K562 (cell line): ENCODE results near the gene PLXDC2. TPM values are rescaled to one million over a fixed set of nuclear protein-coding genes. Genes with fewer than 3 reads are reported as not detected.

Experiments
- ATAC-seq: fragments of 200-7000 bp; cut with Tn5 transposase; 3 replicates; pipeline ENCODE4 v1.9.1; 2020; ENCODE audit warnings: moderate library complexity
- BruUV-seq: library from RNA; stranded (reverse); fragments of 400-500 nt; replicated peaks from 2 replicates; lab custom pipeline; 2021; lab: Mats Ljungman, UMichigan
- CTCF ChIA-PET: fragments of 300-600 bp; formaldehyde crosslinking; extraction: SDS; loops from one replicate; lab custom pipeline; 2021; ENCODE audit warnings: low intra/inter-chr PET ratio; lab: Yijun Ruan, JAX
- POLR2A ChIA-PET: fragments of 300-600, 350-650 bp; sonication (Branson Sonifier 250); formaldehyde crosslinking; extraction: SDS; loops from one replicate; lab custom pipeline; 2021; ENCODE audit warnings: antibody characterized with exemption, inconsistent platforms; lab: Yijun Ruan, JAX
- DNase-seq, 4 experiments: peaks; one replicate each; pipeline versions ENCODE4 v3.0.0 to v3.0.0-alpha.2; 2011 to 2018; ENCODE audit warnings: low spot score in 3 of 4, mixed read lengths in 3 of 4; ENCODE audit errors: extremely low read depth in 1 of 4
- FAIRE-seq: peaks from 2 replicates; lab custom pipeline; 2011; peaks lifted over from hg19 to GRCh38; lab: Jason Lieb, UNC
- H2AFZ ChIP-seq: 2 replicates; pipeline ENCODE4 v1.6.0; 2011; ENCODE audit warnings: low read depth, low read length, control low read depth, inconsistent platforms
- H3K27ac ChIP-seq: fragments of 200-600 bp; 3 replicates; pipeline ENCODE4 v1.8.0; 2011; ENCODE audit warnings: low read depth, mild to moderate bottlenecking, control low read depth, inconsistent platforms, low read length, moderate library complexity, mixed read lengths; ENCODE audit errors: extremely low read depth
- H3K27me3 ChIP-seq, 2 experiments: fragments of 300-600 bp in 1 of 2; 2 replicates in 1 of 2; 3 replicates in 1 of 2; pipeline versions ENCODE4 v1.6.0 to v1.8.0; 2011; ENCODE audit warnings: inconsistent platforms in 2 of 2, low read length in 2 of 2, mild to moderate bottlenecking in 1 of 2, mixed read lengths in 1 of 2, moderate library complexity in 1 of 2; ENCODE audit not compliant: control insufficient read depth in 2 of 2, insufficient read depth in 2 of 2
- H3K36me3 ChIP-seq: fragments of 300-600 bp; 3 replicates; pipeline ENCODE4 v1.8.0; 2011; ENCODE audit warnings: mild to moderate bottlenecking, low read length, inconsistent platforms; ENCODE audit not compliant: control insufficient read depth, insufficient read depth
- H3K4me1 ChIP-seq, 2 experiments: fragments of 200-600 bp in 1 of 2; replicated peaks in 1 of 2; 2 replicates in 1 of 2; 3 replicates in 1 of 2; pipeline versions ENCODE4 v1.5.1 to v1.8.0; 2011; ENCODE audit warnings: inconsistent platforms in 2 of 2, low read length in 2 of 2, mild to moderate bottlenecking in 1 of 2, mixed read lengths in 1 of 2, moderate library complexity in 1 of 2; ENCODE audit not compliant: control insufficient read depth in 2 of 2, insufficient read depth in 2 of 2
- H3K4me2 ChIP-seq: 2 replicates; pipeline ENCODE4 v1.6.1; 2011; ENCODE audit warnings: low read length, control low read depth, inconsistent platforms, mixed read lengths; ENCODE audit not compliant: insufficient read depth
- H3K4me3 ChIP-seq: fragments of 200-600 bp; sonication (generic), shearing (Covaris generic); 2 replicates; pipeline ENCODE4 v1.5.1; 2016; ENCODE audit warnings: control low read depth, inconsistent platforms
- H3K79me2 ChIP-seq: fragments of 200-600 bp; 3 replicates; pipeline ENCODE4 v1.8.0; 2011; ENCODE audit warnings: low read length, inconsistent platforms; ENCODE audit not compliant: control insufficient read depth, insufficient read depth
- H3K9ac ChIP-seq, 2 experiments: 2 replicates each; pipeline versions ENCODE4 v1.6.0 to v1.6.1; 2011; ENCODE audit warnings: low read depth in 2 of 2, low read length in 2 of 2, control low read depth in 1 of 2, inconsistent platforms in 1 of 2, mild to moderate bottlenecking in 1 of 2, mixed read lengths in 1 of 2; ENCODE audit not compliant: insufficient read depth in 1 of 2
- H3K9me1 ChIP-seq: one replicate; pipeline ENCODE4 v1.6.0; 2011; ENCODE audit warnings: inconsistent platforms, mild to moderate bottlenecking, low read length, moderate library complexity; ENCODE audit not compliant: control insufficient read depth, insufficient read depth
- H3K9me3 ChIP-seq: replicated peaks from 2 replicates; pipeline ENCODE4 v1.5.1; 2011; ENCODE audit warnings: low read depth, low read length, inconsistent platforms; ENCODE audit not compliant: control insufficient read depth, insufficient read depth
- H4K20me1 ChIP-seq: replicated peaks from 2 replicates; pipeline ENCODE4 v1.6.1; 2011; ENCODE audit warnings: low read length, inconsistent platforms, mixed read lengths; ENCODE audit not compliant: control insufficient read depth, insufficient read depth
- ARHGAP35 ChIP-seq: fragments of 450-650 bp; IDR thresholded peaks from 2 replicates; pipeline ENCODE4 v1.6.1; 2018; ENCODE audit not compliant: partially characterized antibody
- GATAD2A ChIP-seq: fragments of 450-650 bp; IDR thresholded peaks from 2 replicates; pipeline ENCODE4 v1.6.1; 2017
- HMG20A ChIP-seq: fragments of 450-650 bp; formaldehyde crosslinking; conservative IDR thresholded peaks from 2 replicates; pipeline ENCODE4 v1.4.0; 2020; ENCODE audit warnings: mild to moderate bottlenecking, mixed read lengths
- KAT7 ChIP-seq: sonication (generic); formaldehyde crosslinking; IDR thresholded peaks from 2 replicates; pipeline ENCODE4 v1.8.0; 2022; ENCODE audit warnings: missing genetic modification reagents, mild to moderate bottlenecking, borderline replicate concordance
- LEF1 ChIP-seq: fragments of 450-650 bp; IDR thresholded peaks from 2 replicates; pipeline ENCODE4 v1.6.1; 2016; ENCODE audit warnings: mild to moderate bottlenecking
- MCM3 ChIP-seq: fragments of 450-650 bp; IDR thresholded peaks from 2 replicates; pipeline ENCODE4 v1.6.1; 2016
- MECOM ChIP-seq: fragments of 250-450 bp; sonication (Bioruptor Pico); IDR thresholded peaks from 2 replicates; pipeline ENCODE4 v1.8.0; 2022; ENCODE audit warnings: inconsistent platforms
- MTA2 ChIP-seq: fragments of 450-650 bp; IDR thresholded peaks from 2 replicates; pipeline ENCODE4 v1.6.1; 2016; ENCODE audit warnings: low read depth
- NFIC ChIP-seq: fragments of 450-650 bp; IDR thresholded peaks from 2 replicates; pipeline ENCODE4 v1.6.1; 2017; ENCODE audit warnings: mild to moderate bottlenecking, inconsistent platforms
- NFRKB ChIP-seq: fragments of 450-650 bp; IDR thresholded peaks from 2 replicates; pipeline ENCODE4 v1.6.1; 2016; ENCODE audit warnings: low read depth
- ZBTB1 ChIP-seq: sonication (generic); formaldehyde crosslinking; IDR thresholded peaks from 2 replicates; pipeline ENCODE4 v1.8.1; 2023; ENCODE audit warnings: missing genetic modification reagents, low read depth, mild to moderate bottlenecking, borderline replicate concordance
- ZBTB7A ChIP-seq: IDR thresholded peaks from 2 replicates; pipeline ENCODE4 v1.6.1; 2011; ENCODE audit warnings: low read depth, mild to moderate bottlenecking, low read length, moderate library complexity, borderline replicate concordance; ENCODE audit not compliant: control insufficient read depth
- ZEB2 ChIP-seq: fragments of 450-650 bp; IDR thresholded peaks from 2 replicates; pipeline ENCODE4 v1.6.1; 2016
- ZNF175 ChIP-seq: fragments of 200-800 bp; sonication (Bioruptor generic); IDR thresholded peaks from 2 replicates; pipeline ENCODE4 v1.6.1; 2016; ENCODE audit warnings: low read depth, mild to moderate bottlenecking, missing genetic modification characterization, missing compliant biosample characterization
- ZNF79 ChIP-seq: fragments of 250-450 bp; sonication (Bioruptor Pico); IDR thresholded peaks from 2 replicates; pipeline ENCODE4 v1.4.0; 2020; ENCODE audit warnings: low read depth, mild to moderate bottlenecking, moderate library complexity
- WGBS: fragments of 100-300 bp; shearing (Covaris generic); methylation state at CpG from one replicate; pipeline ENCODE4 v1.1.6; 2016; ENCODE audit warnings: low coverage, mixed read lengths; ENCODE audit not compliant: insufficient coverage; ENCODE audit errors: missing lambda C conversion rate; 5-methylcytosine and 5-hydroxymethylcytosine counted together
- in situ Hi-C: fragments of 300-500 bp; cut with MboI; formaldehyde crosslinking; loops from 4 replicates; pipeline ENCODE4 v1.15.0; 2018; ENCODE audit warnings: inconsistent platforms, mixed read lengths
- intact Hi-C: fragments of 100-400 bp; cut with micrococcal nuclease; formaldehyde crosslinking; loops from 2 replicates; pipeline ENCODE4 v1.14.2; 2022
- polyA plus RNA-seq, 8 experiments: library from polyadenylated mRNA; depleted of rRNA in 4 of 8; stranded (reverse) in 5 of 8; unstranded in 3 of 8; fragments of >200 nt; fragmentation: Nextera tagmentation in 2 of 8; fragmentation: Illumina TruSeq in 1 of 8; extraction: Ambion mirVana in 2 of 8; extraction: Trizol in 1 of 8; gene quantifications; 2 replicates each; pipeline versions ENCODE4 v1.2.1 to v1.2.3, GENCODE V29; 2011 to 2014; ENCODE audit warnings: inconsistent platforms in 1 of 8, missing spikeins in 1 of 8
- total RNA-seq, 7 experiments: library from RNA; depleted of rRNA in 6 of 7; stranded (reverse); fragments of >200 nt in 6 of 7; fragmentation: Illumina TruSeq in 2 of 7; extraction: Trizol in 2 of 7; gene quantifications; 2 replicates each; pipeline versions ENCODE4 v1.2.1 to v1.2.3, GENCODE V29; 2011 to 2021; ENCODE audit warnings: low replicate concordance in 1 of 7
- TF ChIP-seq, protein P1 (sequence below): fragments of 450-650 bp; IDR thresholded peaks from 2 replicates; pipeline ENCODE4 v1.6.1; 2017; ENCODE audit warnings: antibody characterized with exemption

The PLXDC2 gene
- total and polyA plus RNA-seq, 9 of the 15 experiments (the other 6 are each of a cell fraction or from before 2014, with no cell fraction given): 0.01 to 0.33 (median 0.10) TPM; not detected in 3

DNA sequence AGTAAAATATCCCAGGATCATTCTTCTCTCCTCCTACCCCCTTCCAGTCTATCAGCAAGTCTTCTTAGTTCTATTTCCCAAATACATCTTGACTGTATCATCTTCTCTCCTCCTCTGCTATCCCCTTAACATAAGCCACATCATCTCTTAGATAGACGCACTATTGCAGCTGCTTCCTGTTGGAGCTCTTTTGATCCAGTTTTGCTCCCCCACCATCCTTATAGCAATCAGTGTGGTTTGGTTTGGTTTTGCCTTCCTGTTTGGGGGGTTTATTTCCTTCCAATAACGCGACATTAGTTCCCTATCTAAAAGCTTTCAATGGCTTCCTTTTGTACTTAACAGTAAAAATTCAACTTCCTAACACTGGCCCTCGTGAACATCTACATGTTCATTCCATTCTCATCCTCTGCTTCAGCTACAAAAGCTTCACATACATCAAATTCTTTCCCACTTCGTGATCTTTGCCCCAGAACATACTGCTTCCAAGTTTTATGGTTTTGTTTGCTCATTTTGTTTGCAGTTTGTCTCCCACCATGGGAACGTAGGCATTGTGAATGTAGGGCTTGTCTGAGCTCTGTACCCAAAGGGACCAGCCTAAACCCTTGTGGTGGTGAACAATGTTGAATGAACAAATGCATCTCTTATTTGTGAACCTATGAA, 33.7 kb upstream of the PLXDC2 start:
- FAIRE-seq: no peak
- TF ChIP-seq, protein P1, sequence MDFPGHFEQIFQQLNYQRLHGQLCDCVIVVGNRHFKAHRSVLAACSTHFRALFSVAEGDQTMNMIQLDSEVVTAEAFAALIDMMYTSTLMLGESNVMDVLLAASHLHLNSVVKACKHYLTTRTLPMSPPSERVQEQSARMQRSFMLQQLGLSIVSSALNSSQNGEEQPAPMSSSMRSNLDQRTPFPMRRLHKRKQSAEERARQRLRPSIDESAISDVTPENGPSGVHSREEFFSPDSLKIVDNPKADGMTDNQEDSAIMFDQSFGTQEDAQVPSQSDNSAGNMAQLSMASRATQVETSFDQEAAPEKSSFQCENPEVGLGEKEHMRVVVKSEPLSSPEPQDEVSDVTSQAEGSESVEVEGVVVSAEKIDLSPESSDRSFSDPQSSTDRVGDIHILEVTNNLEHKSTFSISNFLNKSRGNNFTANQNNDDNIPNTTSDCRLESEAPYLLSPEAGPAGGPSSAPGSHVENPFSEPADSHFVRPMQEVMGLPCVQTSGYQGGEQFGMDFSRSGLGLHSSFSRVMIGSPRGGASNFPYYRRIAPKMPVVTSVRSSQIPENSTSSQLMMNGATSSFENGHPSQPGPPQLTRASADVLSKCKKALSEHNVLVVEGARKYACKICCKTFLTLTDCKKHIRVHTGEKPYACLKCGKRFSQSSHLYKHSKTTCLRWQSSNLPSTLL: no peak
- TF ChIP-seq ZBTB7A: no peak
- no peak for TF ChIP-seq ZEB2
- no peak for TF ChIP-seq GATAD2A
- TF ChIP-seq ZBTB1 (CRISPR knock-in tag): no peak
- no peak for TF ChIP-seq MECOM (CRISPR knock-in tag)
- no peak for TF ChIP-seq HMG20A (CRISPR knock-in tag)
- TF ChIP-seq ZNF175 (CRISPR knock-in tag): no peak
- TF ChIP-seq NFIC: no peak
- no peak for TF ChIP-seq MCM3
- TF ChIP-seq NFRKB: no peak
- TF ChIP-seq LEF1: no peak
- TF ChIP-seq ZNF79 (CRISPR knock-in tag): no peak
- TF ChIP-seq ARHGAP35: no peak
- TF ChIP-seq MTA2: no peak
- no peak for TF ChIP-seq KAT7
- DNase-seq: no peak
- Histone ChIP-seq H3K4me3 (no peak overlapping the region), H3K9me3 (no peaks in the 10 kb centered on the region), H3K4me1 (no peaks in the 10 kb centered on the region), H3K9me1 (no peaks in the 10 kb centered on the region), H2AFZ (no peak overlapping the region), H3K27me3 (no peaks in the 10 kb centered on the region), H4K20me1 (no peaks in the 10 kb centered on the region), H3K9ac (no peak overlapping the region), H3K4me2 (no peak overlapping the region), H3K36me3 (no peaks in the 10 kb centered on the region), H3K27ac (no peak overlapping the region), H3K79me2 (no peaks in the 10 kb centered on the region)
- WGBS: 1% methylated on average over 6 of the region's 6 CpGs
- intact Hi-C loops (no loop called here), in situ Hi-C loops (no loop called here)
- no peak for ATAC-seq
- ChIA-PET POLR2A (no interaction called here), CTCF (no interaction called here)
- BruUV-seq: no TSS peak
